ENCODE results near the gene DRC1.

DNA sequence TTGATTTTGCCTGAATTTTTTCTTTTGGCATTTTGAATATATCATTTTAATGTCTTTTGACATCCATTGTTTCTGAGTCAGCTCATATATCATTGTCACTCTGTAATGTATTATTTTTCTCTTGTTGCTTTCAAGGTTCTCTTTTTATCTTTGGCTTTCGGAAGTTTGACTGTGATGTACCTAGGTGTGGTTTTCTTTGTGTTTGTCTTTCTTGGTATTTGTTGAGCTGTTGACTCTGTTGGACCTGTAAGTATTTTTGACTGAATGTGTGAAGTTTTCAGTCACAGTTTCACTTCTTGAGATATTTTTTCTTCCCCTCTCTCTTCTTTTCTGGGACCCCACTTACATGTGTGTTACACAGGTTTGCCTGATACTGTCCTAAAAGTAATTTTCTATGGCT, 24.9 kb upstream of the DRC1 start:
- TF ChIP-seq, protein P1, sequence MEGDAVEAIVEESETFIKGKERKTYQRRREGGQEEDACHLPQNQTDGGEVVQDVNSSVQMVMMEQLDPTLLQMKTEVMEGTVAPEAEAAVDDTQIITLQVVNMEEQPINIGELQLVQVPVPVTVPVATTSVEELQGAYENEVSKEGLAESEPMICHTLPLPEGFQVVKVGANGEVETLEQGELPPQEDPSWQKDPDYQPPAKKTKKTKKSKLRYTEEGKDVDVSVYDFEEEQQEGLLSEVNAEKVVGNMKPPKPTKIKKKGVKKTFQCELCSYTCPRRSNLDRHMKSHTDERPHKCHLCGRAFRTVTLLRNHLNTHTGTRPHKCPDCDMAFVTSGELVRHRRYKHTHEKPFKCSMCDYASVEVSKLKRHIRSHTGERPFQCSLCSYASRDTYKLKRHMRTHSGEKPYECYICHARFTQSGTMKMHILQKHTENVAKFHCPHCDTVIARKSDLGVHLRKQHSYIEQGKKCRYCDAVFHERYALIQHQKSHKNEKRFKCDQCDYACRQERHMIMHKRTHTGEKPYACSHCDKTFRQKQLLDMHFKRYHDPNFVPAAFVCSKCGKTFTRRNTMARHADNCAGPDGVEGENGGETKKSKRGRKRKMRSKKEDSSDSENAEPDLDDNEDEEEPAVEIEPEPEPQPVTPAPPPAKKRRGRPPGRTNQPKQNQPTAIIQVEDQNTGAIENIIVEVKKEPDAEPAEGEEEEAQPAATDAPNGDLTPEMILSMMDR (IDR thresholded peaks at IDR 0.05): no peak
- TF ChIP-seq POLR2A (IDR thresholded peaks at IDR 0.05): no peak
